Epithelial cell of esophagus (primary cell): ENCODE results near the gene PLEKHA6.

Experiments
- DNase-seq: peaks from one replicate; pipeline ENCODE4 v3.0.0; 2010; ENCODE audit warnings: low read depth
- H3K4me3 ChIP-seq: 2 replicates; pipeline ENCODE4 v1.5.1; 2011; ENCODE audit warnings: mild to moderate bottlenecking, low read length, control low read depth
- TF ChIP-seq, protein P1 (sequence below): IDR thresholded peaks from 2 replicates; pipeline ENCODE4 v1.5.1; 2011; ENCODE audit warnings: low read depth, mild to moderate bottlenecking, low read length, control low read depth, inconsistent platforms; ENCODE audit not compliant: insufficient read depth; ENCODE audit errors: missing control alignments

The PLEKHA6 gene

DNA sequence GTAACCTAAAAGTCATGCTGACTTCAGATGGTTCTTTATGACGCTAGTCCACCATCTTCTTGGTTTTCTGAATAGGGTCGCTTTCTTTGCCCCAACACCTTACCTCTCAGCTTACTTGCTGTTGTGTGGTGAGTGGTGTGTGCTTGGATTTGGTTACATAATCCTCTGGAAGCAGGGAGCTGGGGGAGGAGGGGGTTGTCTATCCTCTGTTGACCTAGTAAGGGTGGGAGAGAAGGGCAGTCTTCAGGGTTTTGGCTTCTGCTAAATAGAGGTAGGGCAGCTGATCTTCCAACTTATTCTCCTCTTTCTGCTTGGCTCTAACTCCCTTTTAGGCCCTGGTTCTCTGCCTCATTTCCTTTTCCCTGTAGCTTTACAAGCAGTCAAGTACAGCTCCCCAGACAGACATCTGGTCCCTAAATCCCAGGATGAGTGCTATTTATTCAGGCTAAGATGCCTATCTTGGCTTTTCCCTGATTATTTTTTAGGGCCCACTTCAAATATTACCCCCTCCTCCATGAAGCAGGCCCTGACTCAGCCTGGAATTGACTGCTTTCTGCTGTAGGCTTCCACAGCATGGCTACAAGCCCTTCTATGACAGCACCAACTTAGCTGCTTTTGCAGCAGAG is 187.2 kb downstream of the PLEKHA6 start:
- TF ChIP-seq, protein P1, sequence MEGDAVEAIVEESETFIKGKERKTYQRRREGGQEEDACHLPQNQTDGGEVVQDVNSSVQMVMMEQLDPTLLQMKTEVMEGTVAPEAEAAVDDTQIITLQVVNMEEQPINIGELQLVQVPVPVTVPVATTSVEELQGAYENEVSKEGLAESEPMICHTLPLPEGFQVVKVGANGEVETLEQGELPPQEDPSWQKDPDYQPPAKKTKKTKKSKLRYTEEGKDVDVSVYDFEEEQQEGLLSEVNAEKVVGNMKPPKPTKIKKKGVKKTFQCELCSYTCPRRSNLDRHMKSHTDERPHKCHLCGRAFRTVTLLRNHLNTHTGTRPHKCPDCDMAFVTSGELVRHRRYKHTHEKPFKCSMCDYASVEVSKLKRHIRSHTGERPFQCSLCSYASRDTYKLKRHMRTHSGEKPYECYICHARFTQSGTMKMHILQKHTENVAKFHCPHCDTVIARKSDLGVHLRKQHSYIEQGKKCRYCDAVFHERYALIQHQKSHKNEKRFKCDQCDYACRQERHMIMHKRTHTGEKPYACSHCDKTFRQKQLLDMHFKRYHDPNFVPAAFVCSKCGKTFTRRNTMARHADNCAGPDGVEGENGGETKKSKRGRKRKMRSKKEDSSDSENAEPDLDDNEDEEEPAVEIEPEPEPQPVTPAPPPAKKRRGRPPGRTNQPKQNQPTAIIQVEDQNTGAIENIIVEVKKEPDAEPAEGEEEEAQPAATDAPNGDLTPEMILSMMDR: no peak
- no peak overlapping the region for H3K4me3 ChIP-seq
- DNase-seq: no peak

DNA sequence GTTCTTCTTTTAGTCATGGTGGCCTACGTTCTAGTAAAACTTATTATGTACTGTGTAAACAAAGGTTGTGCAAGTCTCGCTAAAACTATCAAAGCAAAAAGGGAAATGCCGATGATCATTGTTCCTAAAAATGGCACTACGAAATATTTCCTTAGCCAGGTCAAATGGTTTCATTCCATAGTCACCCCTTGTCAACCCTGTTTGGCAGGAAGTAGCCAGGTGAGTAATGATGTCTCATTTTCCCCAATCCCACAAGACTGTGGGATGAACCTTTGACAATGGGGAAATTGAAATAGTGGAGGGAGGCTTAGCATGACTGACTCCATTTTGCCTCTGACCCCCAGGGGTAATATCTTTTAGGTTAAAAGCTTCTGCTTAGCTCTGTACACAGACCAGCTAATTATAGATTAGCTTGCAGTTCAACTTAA is 188.0 kb downstream of the PLEKHA6 start:
- H3K4me3 ChIP-seq: no peak overlapping the region
- TF ChIP-seq, protein P1: no peak
- peak; percentile 98 for DNase-seq

DNA sequence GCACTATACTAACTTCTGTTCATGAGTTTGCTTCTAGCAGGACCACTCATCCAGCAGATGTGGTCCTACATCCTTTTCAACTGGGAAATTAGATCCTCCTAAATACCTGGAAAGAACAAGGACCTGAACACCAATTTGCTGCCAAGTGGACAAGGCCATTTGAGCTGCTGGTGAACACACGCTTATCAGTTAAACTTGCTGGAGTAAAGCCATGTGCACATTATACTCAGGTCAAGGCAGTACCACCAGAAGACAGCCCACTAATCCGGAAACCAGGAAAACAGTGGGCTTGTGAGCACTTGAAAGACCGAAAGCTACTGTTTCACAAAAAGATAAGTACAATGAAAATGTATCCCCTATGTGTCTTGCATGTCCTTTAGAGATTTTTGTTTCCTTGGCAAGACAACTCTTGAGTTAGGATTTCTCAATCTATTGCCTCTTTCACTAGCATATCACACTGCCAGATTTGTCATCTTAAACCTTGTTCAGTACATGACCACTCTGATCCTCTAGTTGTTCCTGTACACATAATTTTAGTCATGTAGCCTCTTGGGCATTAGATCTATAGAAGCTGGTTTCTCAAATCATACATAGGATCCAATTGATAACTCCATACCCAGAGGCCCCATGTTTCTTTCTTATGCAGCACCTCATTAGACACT is 189.1 kb downstream of the PLEKHA6 start:
- DNase-seq: peak; percentile 47
- TF ChIP-seq, protein P1: no peak

DNA sequence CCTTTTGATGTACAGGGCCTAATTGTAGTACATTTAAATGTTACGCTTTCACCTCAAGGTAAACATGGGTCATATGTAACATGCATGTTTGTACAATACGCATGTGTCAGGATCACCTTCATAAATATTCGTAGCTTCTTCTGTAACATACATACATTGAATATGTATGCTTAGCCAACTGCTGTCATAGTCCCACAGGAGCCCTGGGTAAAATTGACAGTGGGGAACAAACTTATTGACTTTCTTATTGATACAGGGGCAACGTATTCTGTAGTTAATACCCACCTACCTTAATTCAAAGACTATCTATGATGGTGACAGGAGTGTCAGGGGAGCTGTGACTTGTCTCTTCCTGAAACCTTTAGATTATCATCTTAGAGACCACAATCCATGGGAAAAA is 189.9 kb downstream of the PLEKHA6 start:
- no peak overlapping the region for H3K4me3 ChIP-seq
- TF ChIP-seq, protein P1: no peak
- DNase-seq: no peak

More for the DNA sequence above, 189.1 kb downstream of the PLEKHA6 start:
- H3K4me3 ChIP-seq: no peak overlapping the region
